ENCODE data around the gene ZSCAN23. TPM values are rescaled to one million over a fixed set of nuclear protein-coding genes. Genes with fewer than 3 reads are reported as not detected.

The ZSCAN23 gene
- total RNA-seq, 1 donor from 2014 or later = 18.2 TPM

DNA sequence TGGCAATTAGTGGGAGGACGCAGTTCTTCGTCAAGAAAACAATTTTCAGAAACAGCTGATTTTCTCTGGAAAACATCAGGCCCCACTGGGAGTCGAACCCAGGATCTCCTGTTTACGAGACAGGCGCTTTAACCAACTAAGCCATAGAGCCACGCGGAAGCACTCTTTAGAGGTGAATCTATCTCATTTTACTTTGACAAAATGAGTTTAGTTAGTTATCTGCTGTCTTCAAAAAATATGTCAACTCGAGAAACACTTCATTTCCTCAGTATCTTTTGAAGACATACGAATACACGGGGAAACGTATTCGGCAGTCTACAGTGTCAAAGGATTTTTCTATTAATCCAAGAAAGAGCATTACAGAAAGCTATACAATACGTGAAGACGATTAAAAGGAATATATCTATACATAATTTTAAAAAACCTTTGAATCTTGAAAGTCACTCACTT, 45.6 kb upstream of the ZSCAN23 start:
- H3K4me1 Mint-ChIP-seq (ENCODE audit: low read depth, unreplicated experiment) = peaks cover 5% of the 10 kb centered on the region
- TF ChIP-seq, protein P1, sequence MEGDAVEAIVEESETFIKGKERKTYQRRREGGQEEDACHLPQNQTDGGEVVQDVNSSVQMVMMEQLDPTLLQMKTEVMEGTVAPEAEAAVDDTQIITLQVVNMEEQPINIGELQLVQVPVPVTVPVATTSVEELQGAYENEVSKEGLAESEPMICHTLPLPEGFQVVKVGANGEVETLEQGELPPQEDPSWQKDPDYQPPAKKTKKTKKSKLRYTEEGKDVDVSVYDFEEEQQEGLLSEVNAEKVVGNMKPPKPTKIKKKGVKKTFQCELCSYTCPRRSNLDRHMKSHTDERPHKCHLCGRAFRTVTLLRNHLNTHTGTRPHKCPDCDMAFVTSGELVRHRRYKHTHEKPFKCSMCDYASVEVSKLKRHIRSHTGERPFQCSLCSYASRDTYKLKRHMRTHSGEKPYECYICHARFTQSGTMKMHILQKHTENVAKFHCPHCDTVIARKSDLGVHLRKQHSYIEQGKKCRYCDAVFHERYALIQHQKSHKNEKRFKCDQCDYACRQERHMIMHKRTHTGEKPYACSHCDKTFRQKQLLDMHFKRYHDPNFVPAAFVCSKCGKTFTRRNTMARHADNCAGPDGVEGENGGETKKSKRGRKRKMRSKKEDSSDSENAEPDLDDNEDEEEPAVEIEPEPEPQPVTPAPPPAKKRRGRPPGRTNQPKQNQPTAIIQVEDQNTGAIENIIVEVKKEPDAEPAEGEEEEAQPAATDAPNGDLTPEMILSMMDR (IDR thresholded peaks at IDR 0.05; ENCODE audit: partially characterized antibody, unreplicated experiment) = no peak
- no peak overlapping the region for H3K27ac Mint-ChIP-seq (ENCODE audit: unreplicated experiment)
- peaks cover 9% of the 10 kb centered on the region for H3K9me3 Mint-ChIP-seq (ENCODE audit: unreplicated experiment)
- DNase-seq = no peak
- H3K4me3 Mint-ChIP-seq (ENCODE audit: unreplicated experiment) = peak overlapping the region; percentile 72
- no peaks in the 10 kb centered on the region for H3K36me3 Mint-ChIP-seq (ENCODE audit: unreplicated experiment)
- no peaks in the 10 kb centered on the region for H3K27me3 Mint-ChIP-seq (ENCODE audit: unreplicated experiment)

- peaks cover 5% of the 10 kb centered on the region for H3K4me1 Mint-ChIP-seq (ENCODE audit: low read depth, unreplicated experiment)
- TF ChIP-seq, protein P1 (IDR thresholded peaks at IDR 0.05; ENCODE audit: partially characterized antibody, unreplicated experiment) = no peak
- peaks cover 1% of the 10 kb centered on the region for H3K27me3 Mint-ChIP-seq (ENCODE audit: unreplicated experiment)
- H3K27ac Mint-ChIP-seq (ENCODE audit: unreplicated experiment) = no peak overlapping the region
- peaks cover 9% of the 10 kb centered on the region for H3K9me3 Mint-ChIP-seq (ENCODE audit: unreplicated experiment)
- no peak overlapping the region for H3K4me3 Mint-ChIP-seq (ENCODE audit: unreplicated experiment)
- DNase-seq = no peak
- H3K36me3 Mint-ChIP-seq (ENCODE audit: unreplicated experiment) = no peaks in the 10 kb centered on the region
Measured at GRCh38 chr6:28486988-28487742, 43.9 kb upstream of the ZSCAN23 start.

GRCh38 chr6:28486533-28486932, 43.2 kb upstream of the ZSCAN23 start:
- H3K4me3 Mint-ChIP-seq (ENCODE audit: unreplicated experiment) = no peak overlapping the region
- H3K4me1 Mint-ChIP-seq (ENCODE audit: low read depth, unreplicated experiment) = peaks cover 5% of the 10 kb centered on the region
- H3K9me3 Mint-ChIP-seq (ENCODE audit: unreplicated experiment) = peaks cover 6% of the 10 kb centered on the region
- H3K27ac Mint-ChIP-seq (ENCODE audit: unreplicated experiment) = no peak overlapping the region
- H3K27me3 Mint-ChIP-seq (ENCODE audit: unreplicated experiment) = peaks cover 2% of the 10 kb centered on the region
- TF ChIP-seq, protein P1 (IDR thresholded peaks at IDR 0.05; ENCODE audit: partially characterized antibody, unreplicated experiment) = no peak
- no peak for DNase-seq
- H3K36me3 Mint-ChIP-seq (ENCODE audit: unreplicated experiment) = no peaks in the 10 kb centered on the region

DNA sequence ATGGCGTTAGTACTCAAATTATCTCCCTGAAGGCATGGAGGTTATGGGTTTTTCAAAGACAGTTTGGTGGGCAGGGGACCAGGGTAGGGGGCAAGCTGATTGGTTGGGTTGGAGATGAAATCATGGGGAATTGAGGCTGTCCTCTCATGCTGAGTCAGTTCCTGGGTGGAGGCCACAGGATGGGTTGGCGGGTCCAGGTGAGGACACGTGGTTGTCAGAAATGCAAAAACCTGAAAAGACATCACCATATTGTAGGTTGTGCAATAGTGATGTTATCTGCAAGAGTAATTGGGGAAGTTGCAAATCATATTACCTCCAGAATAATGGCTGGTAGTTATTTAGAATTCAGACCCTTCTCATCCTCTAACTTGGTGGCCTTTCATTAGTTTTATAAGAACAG, 42.2 kb upstream of the ZSCAN23 start:
- DNase-seq = no peak
- no peak overlapping the region for H3K4me3 Mint-ChIP-seq (ENCODE audit: unreplicated experiment)
- peaks cover 2% of the 10 kb centered on the region for H3K27me3 Mint-ChIP-seq (ENCODE audit: unreplicated experiment)
- H3K9me3 Mint-ChIP-seq (ENCODE audit: unreplicated experiment) = peaks cover 4% of the 10 kb centered on the region
- TF ChIP-seq, protein P1 (IDR thresholded peaks at IDR 0.05; ENCODE audit: partially characterized antibody, unreplicated experiment) = no peak
- H3K27ac Mint-ChIP-seq (ENCODE audit: unreplicated experiment) = no peak overlapping the region
- H3K4me1 Mint-ChIP-seq (ENCODE audit: low read depth, unreplicated experiment) = peaks cover 4% of the 10 kb centered on the region
- no peaks in the 10 kb centered on the region for H3K36me3 Mint-ChIP-seq (ENCODE audit: unreplicated experiment)

GRCh38 chr6:28480253-28480932, 37.1 kb upstream of the ZSCAN23 start:
- no peaks in the 10 kb centered on the region for H3K4me1 Mint-ChIP-seq (ENCODE audit: low read depth, unreplicated experiment)
- peaks cover 2% of the 10 kb centered on the region for H3K27me3 Mint-ChIP-seq (ENCODE audit: unreplicated experiment)
- no peak for DNase-seq
- no peak overlapping the region for H3K4me3 Mint-ChIP-seq (ENCODE audit: unreplicated experiment)
- H3K27ac Mint-ChIP-seq (ENCODE audit: unreplicated experiment) = no peak overlapping the region
- H3K36me3 Mint-ChIP-seq (ENCODE audit: unreplicated experiment) = no peaks in the 10 kb centered on the region
- TF ChIP-seq, protein P1 (IDR thresholded peaks at IDR 0.05; ENCODE audit: partially characterized antibody, unreplicated experiment) = no peak
- no peaks in the 10 kb centered on the region for H3K9me3 Mint-ChIP-seq (ENCODE audit: unreplicated experiment)
